Tibial artery (tissue), 4 donors: Measurements from ENCODE around the gene NFIB.

ENCODE experiments used
- DNase-seq, 2 donors: peaks; one replicate each; pipeline ENCODE4 v3.0.0-alpha.2; 2019
- H3K27ac ChIP-seq, 2 donors: fragments of 200-600 bp; sonication (generic) in 1 of 2; 1 replicate in 1 of 2; 2 replicates in 1 of 2; pipeline ENCODE4 v1.5.1; 2018 to 2019; ENCODE audit warnings: mild to moderate bottlenecking in 1 of 2
- H3K27me3 ChIP-seq, 2 donors: fragments of 200-600 bp; sonication (generic) in 1 of 2; one replicate each; pipeline versions ENCODE4 v1.5.1 to v1.6.0; 2016 to 2019
- H3K36me3 ChIP-seq, 3 donors: fragments of 200-600 bp; sonication (generic) in 2 of 3; one replicate each; pipeline ENCODE4 v1.5.1; 2016 to 2019; ENCODE audit warnings: mild to moderate bottlenecking in 2 of 3
- H3K4me1 ChIP-seq, 4 donors: fragments of 200-600 bp; sonication (generic) in 2 of 4; 1 replicate in 3 of 4; 2 replicates in 1 of 4; pipeline ENCODE4 v1.5.1; 2016 to 2019
- H3K4me3 ChIP-seq, 2 donors: fragments of 200-600 bp; sonication (generic) in 1 of 2; 1 replicate in 1 of 2; 2 replicates in 1 of 2; pipeline ENCODE4 v1.5.1; 2018 to 2019; ENCODE audit warnings: mild to moderate bottlenecking in 2 of 2
- H3K9me3 ChIP-seq, 3 donors: fragments of 200-600 bp; sonication (generic) in 1 of 3; one replicate each; pipeline ENCODE4 v1.5.1; 2016 to 2019
- CTCF ChIP-seq, 2 experiments: fragments of 200-600 bp in 1 of 2; fragments of 450-650 bp in 1 of 2; IDR thresholded peaks; one replicate each; pipeline ENCODE4 v1.5.1; 2017 to 2019; ENCODE audit warnings: antibody characterized with exemption in 2 of 2, mild to moderate bottlenecking in 1 of 2, moderate library complexity in 1 of 2
- intact Hi-C: fragments of 100-400 bp; cut with DNase I; formaldehyde crosslinking; loops from one replicate; pipeline ENCODE4 v1.15.0; 2023; ENCODE audit warnings: low total_unique reads

NFIB gene

GRCh38 chr9:14119694-14120514 is 194.0 kb downstream of the NFIB start:
- H3K4me1 ChIP-seq, result no peaks in the 10 kb centered on the region
- peaks cover 36 to 59% (median 45%) of the 10 kb centered on the region in 3 donors for H3K36me3 ChIP-seq
- no peaks in the 10 kb centered on the region for H3K9me3 ChIP-seq
- H3K27ac ChIP-seq, result no peak overlapping the region
- no peak for TF ChIP-seq CTCF (IDR thresholded peaks at IDR 0.05)
- H3K4me3 ChIP-seq, result no peak overlapping the region
- intact Hi-C loops, result no loop called here
- no peaks in the 10 kb centered on the region for H3K27me3 ChIP-seq
- no peak for DNase-seq

- no peaks in the 10 kb centered on the region for H3K9me3 ChIP-seq
- no peak for TF ChIP-seq CTCF (IDR thresholded peaks at IDR 0.05)
- no peak for DNase-seq
- intact Hi-C loops, result no loop called here
- H3K36me3 ChIP-seq, result peaks cover 40 to 54% (median 47%) of the 10 kb centered on the region in 3 donors
- no peak overlapping the region for H3K4me3 ChIP-seq
- H3K27ac ChIP-seq, result no peak overlapping the region
- H3K4me1 ChIP-seq, result peaks cover 0 to 10% (median 0%) of the 10 kb centered on the region in 4 donors
- no peaks in the 10 kb centered on the region for H3K27me3 ChIP-seq
Measured at GRCh38 chr9:14112226-14112625, 201.7 kb downstream of the NFIB start.

GRCh38 chr9:14111696-14112095 is 202.2 kb downstream of the NFIB start:
- no peak for TF ChIP-seq CTCF (IDR thresholded peaks at IDR 0.05)
- peaks cover 36 to 49% (median 42%) of the 10 kb centered on the region in 3 donors for H3K36me3 ChIP-seq

GRCh38 chr9:14107977-14108376 is 206.0 kb downstream of the NFIB start:
- Histone ChIP-seq H3K27ac (no peak overlapping the region), H3K4me1 (peaks cover 0 to 14% (median 0%) of the 10 kb centered on the region in 4 donors), H3K4me3 (no peak overlapping the region), H3K27me3 (no peaks in the 10 kb centered on the region), H3K9me3 (no peaks in the 10 kb centered on the region), H3K36me3 (peaks cover 7 to 15% (median 11%) of the 10 kb centered on the region in 3 donors)
- intact Hi-C loops, result no loop called here
- TF ChIP-seq CTCF (IDR thresholded peaks at IDR 0.05), result no peak
- DNase-seq, result no peak

More at GRCh38 chr9:14111696-14112095, 202.2 kb downstream of the NFIB start:
- DNase-seq, result no peak
- intact Hi-C loops, result no loop called here
- Histone ChIP-seq H3K4me3 (no peak overlapping the region), H3K27ac (no peak overlapping the region), H3K9me3 (no peaks in the 10 kb centered on the region), H3K4me1 (peaks cover 0 to 10% (median 0%) of the 10 kb centered on the region in 4 donors), H3K27me3 (no peaks in the 10 kb centered on the region)

- Histone ChIP-seq H3K9me3 (no peaks in the 10 kb centered on the region), H3K27ac (no peak overlapping the region), H3K4me1 (peaks cover 0 to 19% (median 2%) of the 10 kb centered on the region in 4 donors), H3K36me3 (peaks cover 3 to 10% (median 7%) of the 10 kb centered on the region in 3 donors), H3K4me3 (no peak overlapping the region), H3K27me3 (no peaks in the 10 kb centered on the region)
- intact Hi-C loops, result no loop called here
- TF ChIP-seq CTCF (IDR thresholded peaks at IDR 0.05), result no peak
- DNase-seq, result no peak
Measured at GRCh38 chr9:14107495-14107894, 206.4 kb downstream of the NFIB start.
